GM12878 (cell line): ENCODE results near the gene PPME1. TPM values are rescaled to one million over a fixed set of nuclear protein-coding genes. Genes with fewer than 3 reads are reported as not detected.

Experiments
- ATAC-seq: fragments of 200-7000 bp; cut with Tn5 transposase; 3 replicates; pipeline ENCODE4 v1.9.1; 2020; ENCODE audit warnings: mild to moderate bottlenecking, moderate library complexity
- BruUV-seq: library from RNA; stranded (reverse); fragments of 400-500 nt; replicated peaks from 2 replicates; lab custom pipeline; 2021; lab: Mats Ljungman, UMichigan
- CTCF ChIA-PET: fragments of 300-600 bp; sonication (Branson Sonifier 250); formaldehyde crosslinking; extraction: SDS; loops from one replicate; lab custom pipeline; 2021; ENCODE audit warnings: inconsistent platforms; lab: Yijun Ruan, JAX
- POLR2A ChIA-PET: fragments of 350-600 bp; formaldehyde crosslinking; extraction: SDS; loops from one replicate; lab custom pipeline; 2021; ENCODE audit warnings: inconsistent platforms; lab: Charles Lee
- RAD21 ChIA-PET: fragments of 300-600 bp; sonication (Branson Sonifier 250); formaldehyde crosslinking; loops from one replicate; lab custom pipeline; 2023; ENCODE audit warnings: antibody characterized with exemption; ENCODE audit not compliant: unreplicated experiment; lab: Charles Lee
- SMC1A ChIA-PET: fragments of 300-600 bp; sonication (Branson Sonifier 250); formaldehyde crosslinking; loops from one replicate; lab custom pipeline; 2023; ENCODE audit not compliant: unreplicated experiment, uncharacterized antibody; lab: Charles Lee
- DNase-seq: peaks from one replicate; pipeline ENCODE4 v3.0.0-alpha.2; 2011; ENCODE audit warnings: low read depth, low spot score
- FAIRE-seq: peaks from 3 replicates; lab custom pipeline; 2011; peaks lifted over from hg19 to GRCh38; lab: Jason Lieb, UNC
- H2AFZ ChIP-seq: 2 replicates; pipeline ENCODE4 v1.6.0; 2011; ENCODE audit warnings: low read depth, low read length, control low read depth; ENCODE audit not compliant: control insufficient read depth
- H3K27ac ChIP-seq: 2 replicates; pipeline ENCODE4 v1.5.1; 2011; ENCODE audit warnings: control low read depth; ENCODE audit not compliant: control insufficient read depth, insufficient read depth
- H3K27me3 ChIP-seq, 2 experiments: replicated peaks in 1 of 2; 2 replicates each; pipeline versions ENCODE4 v1.6.0 to v1.6.1; 2011; ENCODE audit warnings: low read length in 1 of 2; ENCODE audit not compliant: control insufficient read depth in 2 of 2, insufficient read depth in 2 of 2
- H3K36me3 ChIP-seq, 2 experiments: 2 replicates each; pipeline ENCODE4 v1.5.1; 2011; ENCODE audit warnings: low read length in 1 of 2; ENCODE audit not compliant: control insufficient read depth in 2 of 2, insufficient read depth in 2 of 2
- H3K4me1 ChIP-seq: 2 replicates; pipeline ENCODE4 v1.6.1; 2011; ENCODE audit warnings: mild to moderate bottlenecking, low read length, moderate library complexity, mixed read lengths; ENCODE audit not compliant: control insufficient read depth, insufficient read depth
- H3K4me2 ChIP-seq: 2 replicates; pipeline ENCODE4 v1.6.0; 2011; ENCODE audit warnings: control low read depth; ENCODE audit not compliant: control insufficient read depth, insufficient read depth
- H3K4me3 ChIP-seq: fragments of 200-600 bp; sonication (generic); 2 replicates; pipeline ENCODE4 v1.5.1; 2016
- H3K79me2 ChIP-seq: 2 replicates; pipeline ENCODE4 v1.6.0; 2011; ENCODE audit warnings: low read length; ENCODE audit not compliant: control insufficient read depth, insufficient read depth
- H3K9ac ChIP-seq: 2 replicates; pipeline ENCODE4 v1.8.0; 2011; ENCODE audit warnings: low read length, control low read depth, mixed read lengths; ENCODE audit not compliant: control insufficient read depth, insufficient read depth
- H3K9me3 ChIP-seq: replicated peaks from 3 replicates; pipeline ENCODE4 v1.5.1; 2011; ENCODE audit warnings: mild to moderate bottlenecking, low read length; ENCODE audit not compliant: control insufficient read depth, insufficient read depth
- H4K20me1 ChIP-seq: 2 replicates; pipeline ENCODE4 v1.6.0; 2011; ENCODE audit not compliant: control insufficient read depth, insufficient read depth
- ASH2L ChIP-seq: fragments of 300-600, 200-600 bp; sonication (generic); IDR thresholded peaks from 2 replicates; pipeline ENCODE4 v1.6.1; 2017; ENCODE audit warnings: low read depth, mild to moderate bottlenecking, borderline replicate concordance
- ATF2 ChIP-seq: IDR thresholded peaks from 2 replicates; pipeline ENCODE4 v1.6.1; 2012; ENCODE audit warnings: low read length, inconsistent platforms
- BCL3 ChIP-seq: IDR thresholded peaks from 2 replicates; pipeline ENCODE4 v1.6.1; 2011; ENCODE audit warnings: borderline replicate concordance, low read depth, mild to moderate bottlenecking, moderate library complexity, low read length; ENCODE audit not compliant: insufficient read depth, poor library complexity, severe bottlenecking
- CEBPZ ChIP-seq: fragments of 150-350 bp; IDR thresholded peaks from 2 replicates; pipeline ENCODE4 v1.6.1; 2016; ENCODE audit warnings: low read depth, low read length
- CHD2 ChIP-seq: IDR thresholded peaks from 2 replicates; pipeline ENCODE4 v1.6.1; 2011; ENCODE audit warnings: low read depth, low read length, improper control_type of control experiment, borderline replicate concordance
- FOXM1 ChIP-seq: IDR thresholded peaks from 2 replicates; pipeline ENCODE4 v1.6.1; 2012; ENCODE audit warnings: low read depth, mild to moderate bottlenecking, inconsistent platforms, low read length, moderate library complexity
- KDM1A ChIP-seq: fragments of 200-600 bp; sonication (generic); IDR thresholded peaks from 2 replicates; pipeline ENCODE4 v1.6.1; 2016; ENCODE audit warnings: borderline replicate concordance
- NR2C1 ChIP-seq: fragments of 450-650 bp; IDR thresholded peaks from 2 replicates; pipeline ENCODE4 v1.6.1; 2017; ENCODE audit warnings: antibody characterized with exemption, mild to moderate bottlenecking, moderate library complexity
- RAD51 ChIP-seq: fragments of 450-650 bp; IDR thresholded peaks from 2 replicates; pipeline ENCODE4 v1.6.1; 2016; ENCODE audit warnings: moderate library complexity, mild to moderate bottlenecking, inconsistent platforms
- RB1 ChIP-seq: fragments of 450-650 bp; formaldehyde crosslinking; IDR thresholded peaks from 2 replicates; pipeline ENCODE4 v1.6.1; 2017; ENCODE audit warnings: mild to moderate bottlenecking, borderline replicate concordance
- SMAD5 ChIP-seq: IDR thresholded peaks from 2 replicates; pipeline ENCODE4 v1.6.1; 2016; ENCODE audit warnings: antibody characterized with exemption, low read depth
- SMARCA5 ChIP-seq: fragments of 450-650 bp; IDR thresholded peaks from 2 replicates; pipeline ENCODE4 v1.6.1; 2017; ENCODE audit warnings: mild to moderate bottlenecking
- STAT1 ChIP-seq: fragments of 450-650 bp; conservative IDR thresholded peaks from 2 replicates; pipeline ENCODE4 v1.6.1; 2014; ENCODE audit warnings: antibody characterized with exemption, mild to moderate bottlenecking
- USF1 ChIP-seq: IDR thresholded peaks from 2 replicates; pipeline ENCODE4 v1.6.1; 2011; ENCODE audit warnings: borderline replicate concordance, low read depth, mild to moderate bottlenecking, moderate library complexity, mixed read lengths, low read length; ENCODE audit not compliant: insufficient read depth; ENCODE audit errors: extremely low read length
- USF2 ChIP-seq: IDR thresholded peaks from 2 replicates; pipeline ENCODE4 v1.6.1; 2011; ENCODE audit warnings: low read depth, low read length, improper control_type of control experiment, borderline replicate concordance
- ZBED1 ChIP-seq: IDR thresholded peaks from 2 replicates; pipeline ENCODE4 v1.6.1; 2016; ENCODE audit warnings: borderline replicate concordance
- ZZZ3 ChIP-seq: IDR thresholded peaks from 2 replicates; pipeline ENCODE4 v1.6.1; 2011; ENCODE audit warnings: low read depth; ENCODE audit not compliant: control insufficient read depth, insufficient read length
- WGBS: methylation state at CpG from one replicate; pipeline ENCODE4 v1.1.6; 2016; ENCODE audit warnings: low lambda C conversion rate; ENCODE audit not compliant: insufficient replicate concordance, insufficient coverage; ENCODE audit errors: missing lambda C conversion rate; 5-methylcytosine and 5-hydroxymethylcytosine counted together
- in situ Hi-C: fragments of 300-500 bp; cut with MboI; formaldehyde crosslinking; loops from 9 replicates; pipeline ENCODE4 v1.14.3; 2018; ENCODE audit warnings: mixed read lengths
- intact Hi-C: fragments of 100-400 bp; cut with micrococcal nuclease; formaldehyde crosslinking; loops from one replicate; pipeline ENCODE4 v1.14.2; 2022; ENCODE audit not compliant: unreplicated experiment
- polyA plus RNA-seq, 11 experiments: library from polyadenylated mRNA; depleted of rRNA in 4 of 11; unstranded in 6 of 11; stranded (reverse) in 5 of 11; fragments of >200 nt; fragmentation: Nextera tagmentation in 4 of 11; fragmentation: Illumina TruSeq in 1 of 11; extraction: Ambion mirVana in 4 of 11; extraction: Trizol in 1 of 11; gene quantifications; 1 replicate in 1 of 11; 2 replicates in 10 of 11; pipeline versions ENCODE4 v1.2.1 to v1.2.3, GENCODE V29; 2011 to 2016; ENCODE audit warnings: inconsistent platforms in 2 of 11, missing spikeins in 2 of 11, low read depth in 1 of 11
- total RNA-seq, 4 experiments: library from RNA; depleted of rRNA in 3 of 4; stranded (reverse); fragments of >200 nt in 3 of 4; fragmentation: Illumina TruSeq in 1 of 4; extraction: Trizol in 1 of 4; gene quantifications; 2 replicates each; pipeline versions ENCODE4 v1.2.1 to v1.2.3, GENCODE V29; 2013 to 2021

PPME1 gene
- total and polyA plus RNA-seq, 10 of the 15 experiments (the other 5 are each of a cell fraction or from before 2014, with no cell fraction given), result 3.1 to 51.4 (median 20.8) TPM

- no peak for TF ChIP-seq ZZZ3
- no peak for TF ChIP-seq CHD2
- TF ChIP-seq KDM1A, result no peak
- TF ChIP-seq ZBED1, result no peak
- no peak for TF ChIP-seq SMAD5
- no peak for TF ChIP-seq RB1
- TF ChIP-seq ASH2L, result no peak
- TF ChIP-seq RAD51, result no peak
- no peak for TF ChIP-seq CEBPZ
- TF ChIP-seq BCL3, result no peak
- no peak for TF ChIP-seq NR2C1
- no peak for TF ChIP-seq SMARCA5
- no peak for TF ChIP-seq USF1
- TF ChIP-seq ATF2, result no peak
- no peak for TF ChIP-seq USF2
- no peak for TF ChIP-seq FOXM1
- TF ChIP-seq STAT1, result no peak
- TF ChIP-seq, all 136 proteins: peak for 0
- no peak for FAIRE-seq
- no peak overlapping the region for H3K27ac ChIP-seq
Measured at GRCh38 chr11:74288911-74289310, 117.8 kb downstream of the PPME1 start.

More at GRCh38 chr11:74288911-74289310, 117.8 kb downstream of the PPME1 start:
- no peak overlapping the region for H3K4me3 ChIP-seq
- no peak for ATAC-seq
- no peaks in the 10 kb centered on the region for H3K27me3 ChIP-seq
- SMC1A ChIA-PET, result no interaction called here
- in situ Hi-C loops (no loop called here), intact Hi-C loops (no loop called here)
- H3K4me2 ChIP-seq, result no peak overlapping the region
- POLR2A ChIA-PET, result no interaction called here
- H2AFZ ChIP-seq, result no peak overlapping the region
- CTCF ChIA-PET, result no interaction called here
- peaks cover 3% of the 10 kb centered on the region for H3K4me1 ChIP-seq
- DNase-seq, result no peak
- H3K79me2 ChIP-seq, result no peaks in the 10 kb centered on the region
- 39% methylated on average over 4 of the region's 4 CpGs for WGBS
- no peaks in the 10 kb centered on the region for H3K9me3 ChIP-seq
- H3K9ac ChIP-seq, result no peak overlapping the region
- no TSS peak for BruUV-seq
- no peaks in the 10 kb centered on the region for H3K36me3 ChIP-seq
- no peaks in the 10 kb centered on the region for H4K20me1 ChIP-seq
- RAD21 ChIA-PET, result no interaction called here
